ENCODE data around the gene MAD1L1. TPM values are rescaled to one million over a fixed set of nuclear protein-coding genes. Genes with fewer than 3 reads are reported as not detected.

The MAD1L1 gene
- total RNA-seq, 2 donors from 2014 or later, result 81.3 to 115 TPM

DNA sequence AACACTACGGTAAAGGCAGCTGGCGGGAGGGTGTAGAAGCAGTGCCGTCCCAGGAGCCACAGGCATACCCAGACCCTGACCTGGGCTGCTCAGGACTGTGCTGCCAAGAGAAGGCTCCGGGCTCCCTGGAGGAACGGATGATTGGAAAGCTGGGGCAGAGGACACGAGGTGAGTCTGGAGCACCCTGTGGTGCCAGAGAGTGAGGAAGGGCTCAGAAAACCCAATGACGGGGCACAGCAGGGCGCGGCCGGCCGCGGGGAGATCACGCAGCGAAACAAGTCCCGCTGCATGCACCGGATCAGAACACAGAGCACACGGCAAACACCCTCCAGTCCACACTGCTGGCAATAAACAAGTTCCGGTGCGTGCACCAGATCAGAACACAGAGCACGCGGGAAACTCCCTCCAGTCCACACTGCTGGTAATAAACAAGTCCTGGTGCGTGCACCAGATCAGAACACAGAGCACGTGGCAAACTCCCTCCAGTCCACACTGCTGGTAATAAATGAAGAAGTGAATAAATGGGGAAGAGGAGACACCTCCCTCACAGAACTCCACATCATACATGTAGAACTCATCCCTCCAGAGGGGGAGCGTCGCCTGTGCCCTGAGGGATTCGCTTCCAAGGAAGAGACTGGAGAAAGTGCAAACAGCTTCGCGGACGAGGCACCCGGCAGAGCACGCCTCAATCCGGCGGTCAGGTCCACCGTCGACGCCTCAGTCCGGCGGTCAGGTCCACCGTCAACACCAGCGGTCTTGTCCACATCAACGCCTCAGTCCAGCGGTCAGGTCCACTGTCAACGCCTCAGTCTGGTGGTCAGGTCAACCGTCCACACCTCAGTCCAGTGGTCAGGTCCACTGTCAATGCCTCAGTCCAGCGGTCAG, 265.0 kb downstream of the MAD1L1 start:
- H3K4me1 Mint-ChIP-seq, result peaks cover 12% of the 10 kb centered on the region
- no peak overlapping the region for H3K4me3 Mint-ChIP-seq
- peak overlapping the region; percentile 82 for H3K27ac Mint-ChIP-seq
- H3K36me3 Mint-ChIP-seq (ENCODE audit: low read depth), result no peaks in the 10 kb centered on the region
- H3K27me3 Mint-ChIP-seq, result no peaks in the 10 kb centered on the region
- ATAC-seq, result no peak
- DNase-seq, result peak in 1 of 3 donors; percentile 2
- no peaks in the 10 kb centered on the region for H3K9me3 ChIP-seq (ENCODE audit: control insufficient read depth, low read length, poor library complexity, severe bottlenecking)

DNA sequence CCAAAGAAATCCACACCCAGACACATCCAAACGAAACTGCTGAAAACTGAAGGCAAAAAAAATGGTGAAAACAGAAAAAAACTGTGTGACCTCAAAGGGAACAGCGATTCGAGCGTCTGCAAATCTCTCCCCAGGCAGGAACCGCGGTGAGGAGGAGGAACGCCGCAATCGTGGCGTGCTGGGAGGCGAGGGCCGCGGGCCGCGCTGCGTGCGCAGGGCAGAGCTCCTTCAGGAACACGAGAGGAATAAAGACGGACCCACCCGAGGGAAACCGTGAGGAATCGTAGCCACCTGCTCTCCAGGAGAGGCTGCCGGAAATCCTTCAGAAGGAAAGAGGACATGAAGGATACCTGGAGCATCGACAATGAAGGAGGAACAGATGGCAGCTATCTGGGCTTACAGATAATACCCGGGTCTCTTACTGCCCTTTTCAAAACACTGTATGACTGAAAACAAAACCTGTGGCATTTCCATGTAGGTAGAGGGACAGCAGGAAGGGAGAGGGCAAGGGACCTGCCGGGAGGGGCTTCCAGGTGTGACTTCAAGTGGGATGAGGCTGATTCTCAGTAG, 266.0 kb downstream of the MAD1L1 start:
- H3K4me3 Mint-ChIP-seq, result no peak overlapping the region
- peak overlapping the region; percentile 29 for H3K27ac Mint-ChIP-seq
- DNase-seq (no peak), ATAC-seq (no peak)
- H3K36me3 Mint-ChIP-seq (ENCODE audit: low read depth), result no peaks in the 10 kb centered on the region
- H3K27me3 Mint-ChIP-seq, result no peaks in the 10 kb centered on the region
- no peaks in the 10 kb centered on the region for H3K9me3 ChIP-seq (ENCODE audit: control insufficient read depth, low read length, poor library complexity, severe bottlenecking)
- H3K4me1 Mint-ChIP-seq, result peaks cover 12% of the 10 kb centered on the region

DNA sequence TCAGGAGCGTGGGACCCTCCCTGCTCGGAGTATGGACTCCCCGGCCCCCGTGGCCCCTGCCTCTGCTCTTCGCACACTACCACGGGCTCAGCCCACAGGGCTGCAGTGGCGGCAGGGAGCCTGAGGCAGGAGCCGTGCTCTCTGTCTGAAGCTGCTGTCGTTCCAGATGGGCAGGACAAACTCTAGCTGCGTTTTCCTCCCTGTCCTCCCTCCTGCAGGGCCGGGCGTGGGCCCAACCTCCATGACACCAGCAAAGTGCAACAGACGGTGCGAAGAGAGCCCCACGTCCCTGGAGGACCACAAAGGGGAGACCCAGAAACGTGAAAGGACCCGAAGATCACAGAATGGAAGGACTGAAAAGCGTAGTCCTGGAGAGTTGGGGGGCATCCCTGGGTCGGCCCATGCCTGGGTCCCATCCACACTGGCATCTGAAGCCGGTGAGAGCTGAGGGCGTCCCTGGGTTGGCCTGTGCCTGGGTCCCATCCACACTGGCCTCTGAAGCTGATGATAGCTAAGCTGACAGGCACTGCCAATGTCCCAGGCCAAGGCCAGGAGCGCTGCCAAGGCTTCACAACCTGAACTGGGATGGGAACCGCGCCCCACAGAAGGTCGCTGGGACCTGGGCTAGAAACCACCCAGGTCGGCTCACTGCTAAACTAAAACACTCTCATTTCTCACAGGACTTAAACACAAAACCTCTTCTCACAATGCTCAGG, 267.0 kb downstream of the MAD1L1 start:
- H3K36me3 Mint-ChIP-seq (ENCODE audit: low read depth), result peaks cover 2% of the 10 kb centered on the region
- H3K4me1 Mint-ChIP-seq, result peaks cover 12% of the 10 kb centered on the region
- H3K27me3 Mint-ChIP-seq, result no peaks in the 10 kb centered on the region
- H3K9me3 ChIP-seq (ENCODE audit: control insufficient read depth, low read length, poor library complexity, severe bottlenecking), result peaks cover 4% of the 10 kb centered on the region
- H3K4me3 Mint-ChIP-seq, result no peak overlapping the region
- no peak for DNase-seq
- ATAC-seq, result no peak
- no peak overlapping the region for H3K27ac Mint-ChIP-seq

DNA sequence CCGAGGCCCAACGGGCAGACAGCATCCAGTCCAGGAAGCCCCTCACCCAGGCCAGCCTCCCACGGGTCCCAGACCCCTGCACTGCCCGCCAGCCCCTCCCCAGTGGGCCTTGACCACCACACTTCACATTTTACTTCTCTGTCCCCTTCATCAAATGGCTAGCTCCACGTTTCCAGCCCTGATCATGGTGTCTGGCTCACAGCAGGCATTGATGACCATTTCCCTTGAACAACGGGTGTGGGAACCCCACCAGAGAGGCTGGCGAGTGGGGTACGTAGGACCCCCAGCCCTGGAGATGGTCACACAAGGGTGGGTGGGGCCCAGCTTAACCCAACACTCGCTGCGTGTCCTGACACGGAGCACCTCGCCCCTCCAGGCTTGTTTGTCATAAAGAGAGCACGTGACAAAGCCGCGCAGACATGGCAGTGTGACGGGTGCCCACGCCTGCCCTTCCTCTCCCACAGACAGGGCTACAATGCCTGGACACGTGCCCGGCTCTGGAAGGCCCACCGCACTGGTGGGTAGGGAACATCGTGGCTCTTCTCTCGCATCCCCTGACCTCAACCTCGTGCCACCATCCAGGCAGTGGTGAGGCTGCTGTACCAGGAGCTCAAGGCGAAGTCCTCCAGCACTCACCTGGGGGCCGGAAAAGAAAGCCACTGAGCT, 267.7 kb downstream of the MAD1L1 start:
- H3K27ac Mint-ChIP-seq, result no peak overlapping the region
- peaks cover 4% of the 10 kb centered on the region for H3K9me3 ChIP-seq (ENCODE audit: control insufficient read depth, low read length, poor library complexity, severe bottlenecking)
- no peaks in the 10 kb centered on the region for H3K27me3 Mint-ChIP-seq
- DNase-seq (no peak), ATAC-seq (no peak)
- no peak overlapping the region for H3K4me3 Mint-ChIP-seq
- H3K4me1 Mint-ChIP-seq, result peaks cover 12% of the 10 kb centered on the region
- peaks cover 2% of the 10 kb centered on the region for H3K36me3 Mint-ChIP-seq (ENCODE audit: low read depth)

DNA sequence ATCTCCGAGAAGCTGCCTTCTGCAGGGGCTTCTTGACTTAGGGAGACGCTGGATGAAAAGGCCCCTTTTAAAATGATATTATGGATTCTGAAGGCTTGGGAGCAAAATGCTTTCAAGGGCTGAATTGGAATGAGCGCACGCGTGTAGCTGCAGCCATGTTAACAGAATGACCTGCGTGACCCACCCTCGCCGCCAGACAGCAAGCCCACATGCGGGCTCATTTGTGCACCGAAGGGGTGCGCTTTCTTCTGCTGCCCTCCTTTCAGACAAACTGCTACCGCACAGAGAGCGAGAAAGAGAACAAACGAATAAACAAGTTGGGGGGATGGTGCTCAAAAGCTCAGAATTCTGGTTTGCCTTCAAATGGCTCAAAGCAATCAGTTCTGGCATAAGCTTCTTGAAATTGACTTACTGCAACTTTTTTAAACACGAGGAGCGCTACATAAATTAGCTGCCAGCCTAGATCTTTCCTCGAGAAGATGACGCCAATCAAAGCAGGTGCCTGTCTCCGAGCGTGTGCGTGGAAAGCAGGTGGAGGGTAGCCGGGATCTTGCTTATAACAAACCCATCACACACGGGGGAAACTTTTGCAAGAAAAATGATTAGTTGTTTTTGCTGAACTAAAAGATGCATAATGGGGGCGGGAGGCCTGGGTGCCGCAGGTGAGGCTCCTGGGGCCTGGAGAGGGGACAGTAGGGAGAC, 268.4 kb downstream of the MAD1L1 start:
- H3K4me3 Mint-ChIP-seq, result no peak overlapping the region
- H3K9me3 ChIP-seq (ENCODE audit: control insufficient read depth, low read length, poor library complexity, severe bottlenecking), result peaks cover 4% of the 10 kb centered on the region
- ATAC-seq (no peak), DNase-seq (no peak)
- peaks cover 2% of the 10 kb centered on the region for H3K36me3 Mint-ChIP-seq (ENCODE audit: low read depth)
- H3K27ac Mint-ChIP-seq, result no peak overlapping the region
- no peaks in the 10 kb centered on the region for H3K27me3 Mint-ChIP-seq
- H3K4me1 Mint-ChIP-seq, result peaks cover 6% of the 10 kb centered on the region

DNA sequence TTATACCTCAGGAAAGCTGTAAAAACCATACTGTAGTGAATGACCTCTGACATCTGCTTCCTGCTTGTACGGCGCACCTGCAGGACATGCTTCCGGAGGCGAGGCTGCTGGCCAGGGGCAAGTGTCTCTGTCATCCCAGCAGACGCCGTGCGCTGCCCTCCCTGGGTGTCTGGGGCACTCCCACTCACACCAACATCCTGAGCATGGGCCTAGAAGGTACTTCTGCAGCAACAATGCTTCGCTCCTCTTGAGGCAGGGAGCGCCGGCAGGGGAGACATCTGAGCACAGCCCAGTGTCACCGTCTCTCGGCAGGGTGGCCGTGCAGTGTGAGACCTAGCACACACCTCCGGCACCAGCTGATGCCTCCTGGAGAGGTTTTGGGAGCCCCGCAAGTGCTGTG, 269.2 kb downstream of the MAD1L1 start:
- peak in 1 of 3 donors; percentile 2 for DNase-seq
- Mint-ChIP-seq H3K27me3 (no peaks in the 10 kb centered on the region), H3K36me3 (ENCODE audit: low read depth) (peaks cover 2% of the 10 kb centered on the region), H3K4me1 (peaks cover 8% of the 10 kb centered on the region), H3K4me3 (no peak overlapping the region), H3K27ac (no peak overlapping the region)
- no peak for ATAC-seq
- H3K9me3 ChIP-seq (ENCODE audit: control insufficient read depth, low read length, poor library complexity, severe bottlenecking), result peaks cover 4% of the 10 kb centered on the region

DNA sequence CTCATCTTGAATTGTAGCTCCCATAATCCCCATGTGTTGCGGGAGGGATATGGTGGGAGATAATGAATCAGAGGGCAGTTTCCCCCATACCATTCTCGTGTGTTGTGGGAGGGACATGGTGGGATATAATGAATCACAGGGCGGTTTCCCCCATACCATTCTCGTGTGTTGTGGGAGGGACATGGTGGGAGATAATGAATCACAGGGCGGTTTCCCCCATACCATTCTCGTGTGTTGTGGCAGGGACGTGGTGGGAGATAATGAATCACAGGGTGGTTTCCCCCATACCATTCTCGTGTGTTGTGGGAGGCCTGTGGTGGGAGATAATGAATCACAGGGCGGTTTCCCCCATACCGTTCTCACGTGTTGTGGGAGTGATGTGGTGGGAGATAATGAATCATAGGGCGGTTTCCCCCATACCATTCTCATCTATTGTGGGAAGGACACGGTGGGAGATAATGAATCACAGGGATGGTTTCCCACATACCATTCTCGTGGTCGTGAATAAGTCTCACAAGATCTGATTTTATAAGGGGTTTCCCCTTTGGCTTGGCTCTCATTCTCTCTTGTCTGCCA, 271.0 kb downstream of the MAD1L1 start:
- no peak overlapping the region for H3K4me3 Mint-ChIP-seq
- H3K9me3 ChIP-seq (ENCODE audit: control insufficient read depth, low read length, poor library complexity, severe bottlenecking), result peaks cover 4% of the 10 kb centered on the region
- H3K36me3 Mint-ChIP-seq (ENCODE audit: low read depth), result peaks cover 2% of the 10 kb centered on the region
- H3K4me1 Mint-ChIP-seq, result peaks cover 3% of the 10 kb centered on the region
- H3K27ac Mint-ChIP-seq, result peak overlapping the region; percentile 3
- no peaks in the 10 kb centered on the region for H3K27me3 Mint-ChIP-seq
- ATAC-seq (peak; percentile 84), DNase-seq (peak in 2 of 3 donors; percentile 2 to 33)

DNA sequence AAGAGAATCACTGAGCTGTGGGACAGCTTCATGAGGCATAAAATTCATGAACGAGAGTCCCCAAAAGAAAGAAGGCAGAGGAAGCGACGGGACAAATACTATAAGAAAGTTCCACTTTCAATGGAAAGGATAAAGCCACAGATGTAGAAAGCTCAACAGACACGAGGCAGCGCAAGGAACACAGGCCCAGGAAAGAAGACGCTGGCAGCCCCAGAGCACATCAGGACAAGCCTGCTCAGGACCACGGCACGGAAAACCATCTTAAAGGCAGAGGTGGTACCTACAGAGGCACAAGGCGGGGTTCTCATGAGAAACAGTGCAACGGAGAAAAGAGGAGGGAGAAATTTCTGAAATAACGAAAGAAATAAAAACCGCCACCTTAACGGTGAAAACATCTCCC, 273.4 kb downstream of the MAD1L1 start:
- ATAC-seq, result no peak
- peaks cover 2% of the 10 kb centered on the region for H3K36me3 Mint-ChIP-seq (ENCODE audit: low read depth)
- no peak for DNase-seq
- H3K9me3 ChIP-seq (ENCODE audit: control insufficient read depth, low read length, poor library complexity, severe bottlenecking), result peaks cover 4% of the 10 kb centered on the region
- no peak overlapping the region for H3K27ac Mint-ChIP-seq
- no peaks in the 10 kb centered on the region for H3K27me3 Mint-ChIP-seq
- H3K4me3 Mint-ChIP-seq, result no peak overlapping the region
- H3K4me1 Mint-ChIP-seq, result peaks cover 3% of the 10 kb centered on the region

DNA sequence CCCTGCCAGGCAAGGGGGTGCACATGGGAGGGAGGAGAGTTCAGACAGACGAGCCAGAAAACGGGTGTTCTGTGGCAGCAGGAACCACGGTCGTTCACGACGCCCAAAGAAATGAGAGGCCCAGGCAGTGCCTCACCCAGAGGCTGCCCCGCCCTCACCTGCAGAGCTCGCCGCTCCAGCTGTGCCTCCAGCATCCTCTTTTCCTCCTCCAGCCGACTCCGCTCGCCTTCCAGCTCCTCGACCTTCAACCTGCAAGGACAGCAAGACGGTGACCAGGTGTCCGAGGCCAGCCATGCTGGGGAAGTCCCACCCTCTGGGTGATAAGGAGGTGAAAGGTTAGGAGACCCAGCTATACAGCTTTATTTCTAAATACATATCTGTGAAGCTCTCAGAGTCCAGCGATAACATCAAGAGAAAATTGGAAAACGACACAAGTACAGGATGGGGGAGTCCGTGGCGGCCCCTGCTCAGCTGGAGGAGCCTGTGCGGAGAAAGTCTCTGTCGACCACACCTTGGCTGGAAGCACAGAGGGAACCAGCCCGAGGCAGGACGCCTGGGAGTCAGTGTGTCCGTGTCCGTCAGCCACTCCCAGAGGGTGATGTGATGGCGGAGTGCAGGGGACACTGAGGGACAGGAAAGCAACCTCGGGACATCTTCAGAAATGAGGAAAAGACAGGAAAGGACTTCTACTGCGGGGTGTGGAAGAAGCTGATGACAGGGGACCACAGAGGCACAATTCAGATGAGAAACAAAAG, 275.1 kb downstream of the MAD1L1 start:
- DNase-seq, result no peak
- Mint-ChIP-seq H3K4me1 (peaks cover 3% of the 10 kb centered on the region), H3K36me3 (ENCODE audit: low read depth) (peaks cover 2% of the 10 kb centered on the region)

DNA sequence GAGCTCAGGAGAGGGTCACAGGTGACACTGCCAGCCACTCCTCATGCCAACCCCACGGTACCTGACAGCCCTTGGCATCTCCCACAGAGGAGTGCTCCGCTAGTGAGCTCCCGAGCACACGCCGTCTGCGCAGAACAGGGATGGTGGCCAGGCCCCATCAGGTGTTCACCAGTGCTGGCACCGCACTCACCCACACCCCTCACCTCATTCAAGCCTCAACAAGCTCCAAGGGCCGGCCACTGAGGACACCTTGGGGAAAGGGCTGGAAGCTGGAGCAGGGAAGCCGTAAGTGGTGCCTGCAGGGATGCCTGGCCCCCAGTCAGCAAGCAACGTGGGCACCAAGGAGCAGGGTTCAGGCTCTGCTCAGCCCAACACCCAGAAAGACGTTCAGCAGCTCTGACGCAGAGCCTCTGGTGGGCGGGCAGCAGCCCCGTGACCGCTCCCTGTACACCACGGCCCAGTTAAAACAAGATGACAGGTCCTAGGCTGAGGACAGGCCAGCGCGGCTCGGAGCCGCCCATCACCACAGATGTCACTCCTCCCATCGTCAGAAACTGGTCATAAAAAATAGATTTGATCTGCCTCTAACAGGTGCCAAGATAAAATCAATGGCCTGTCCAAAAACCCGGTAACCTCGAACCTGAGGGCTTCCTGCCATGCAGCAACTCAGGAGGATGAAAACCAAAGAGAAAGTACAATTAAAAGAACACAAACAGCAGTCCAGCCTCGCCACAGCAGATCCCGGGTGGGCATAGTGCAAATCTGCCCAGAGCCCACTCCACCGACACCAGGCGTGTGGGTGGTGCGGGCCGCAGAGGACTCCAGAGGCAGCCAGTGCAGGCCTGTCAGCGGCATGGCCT, 275.9 kb downstream of the MAD1L1 start:
- H3K27ac Mint-ChIP-seq, result no peak overlapping the region
- H3K4me1 Mint-ChIP-seq, result peaks cover 3% of the 10 kb centered on the region
- H3K9me3 ChIP-seq (ENCODE audit: control insufficient read depth, low read length, poor library complexity, severe bottlenecking), result peaks cover 4% of the 10 kb centered on the region
- H3K36me3 Mint-ChIP-seq (ENCODE audit: low read depth), result peaks cover 2% of the 10 kb centered on the region
- H3K4me3 Mint-ChIP-seq, result no peak overlapping the region
- no peaks in the 10 kb centered on the region for H3K27me3 Mint-ChIP-seq
- ATAC-seq (no peak), DNase-seq (no peak)

More for the DNA sequence above, 275.1 kb downstream of the MAD1L1 start:
- Mint-ChIP-seq H3K4me3 (no peak overlapping the region), H3K27me3 (no peaks in the 10 kb centered on the region), H3K27ac (no peak overlapping the region)
- H3K9me3 ChIP-seq (ENCODE audit: control insufficient read depth, low read length, poor library complexity, severe bottlenecking), result peaks cover 4% of the 10 kb centered on the region
- ATAC-seq, result no peak

DNA sequence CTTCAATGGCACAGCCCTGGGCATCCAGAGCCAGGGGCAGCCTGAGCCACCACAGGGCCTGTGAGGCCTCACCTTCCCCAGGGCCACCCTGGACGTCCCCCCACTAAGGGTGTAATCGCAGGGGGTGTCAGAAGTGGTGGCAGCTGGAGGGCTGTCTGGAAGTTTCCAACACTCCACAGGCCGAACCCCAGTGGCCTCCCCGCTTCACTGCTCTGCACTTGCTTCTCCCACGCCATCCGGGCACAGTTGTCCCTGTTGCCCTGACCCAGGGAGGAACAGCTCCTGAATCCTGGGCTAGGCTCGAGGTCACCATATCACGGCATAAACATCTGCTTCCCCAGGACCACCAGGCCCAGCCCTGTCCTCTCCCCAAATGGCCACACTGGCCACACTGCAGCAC, 276.6 kb downstream of the MAD1L1 start:
- no peak overlapping the region for H3K27ac Mint-ChIP-seq
- H3K4me1 Mint-ChIP-seq, result peaks cover 7% of the 10 kb centered on the region
- no peaks in the 10 kb centered on the region for H3K27me3 Mint-ChIP-seq
- ATAC-seq, result no peak
- peaks cover under 1% of the 10 kb centered on the region for H3K36me3 Mint-ChIP-seq (ENCODE audit: low read depth)
- DNase-seq, result no peak
- peaks cover 4% of the 10 kb centered on the region for H3K9me3 ChIP-seq (ENCODE audit: control insufficient read depth, low read length, poor library complexity, severe bottlenecking)
- no peak overlapping the region for H3K4me3 Mint-ChIP-seq

Data from T-helper 17 cell (primary cell).